Esophagus squamous epithelium (tissue), 5 donors: ENCODE data around the gene LITAF. TPM values are rescaled to one million over a fixed set of nuclear protein-coding genes. Genes with fewer than 3 reads are reported as not detected.
"Not testable (repeated sequence)": the region's sequence is repeated elsewhere in the genome, so short reads cannot be mapped to it uniquely, and the experiment has no call there.

ENCODE experiments used
- DNase-seq: peaks from one replicate; lab custom pipeline; 2025; lab: John Stamatoyannopoulos, UW
- H3K27ac ChIP-seq, 4 donors: fragments of 200-600 bp; sonication (generic); one replicate each; pipeline ENCODE4 v1.5.1; 2016 to 2019; ENCODE audit warnings: mild to moderate bottlenecking in 1 of 4
- H3K27me3 ChIP-seq, 4 donors: fragments of 200-600 bp; sonication (generic); 1 replicate in 3 of 4; 2 replicates in 1 of 4; pipeline versions ENCODE4 v1.5.1 to v1.6.0; 2017 to 2021; ENCODE audit warnings: antibody characterized with exemption in 1 of 4
- H3K36me3 ChIP-seq, 3 donors: fragments of 200-600 bp; sonication (generic); one replicate each; pipeline ENCODE4 v1.5.1; 2016 to 2019
- H3K4me1 ChIP-seq, 3 donors: fragments of 200-600 bp; sonication (generic); one replicate each; pipeline ENCODE4 v1.5.1; 2017 to 2019
- H3K4me3 ChIP-seq, 4 donors: fragments of 200-600 bp; sonication (generic); 1 replicate in 3 of 4; 2 replicates in 1 of 4; pipeline ENCODE4 v1.5.1; 2016 to 2019; ENCODE audit warnings: mild to moderate bottlenecking in 2 of 4, moderate library complexity in 1 of 4
- H3K9me3 ChIP-seq, 3 donors: fragments of 200-600 bp; sonication (generic); one replicate each; pipeline ENCODE4 v1.5.1; 2016 to 2019
- POLR2A ChIP-seq, 4 donors: fragments of 450-650 bp; IDR thresholded peaks; one replicate each; pipeline ENCODE4 v1.6.1; 2017; ENCODE audit warnings: antibody characterized with exemption in 4 of 4, mild to moderate bottlenecking in 4 of 4, moderate library complexity in 3 of 4
- WGBS, 2 donors: methylation state at CpG; one replicate each; pipeline ENCODE4 v1.1.5; 2018; 5-methylcytosine and 5-hydroxymethylcytosine counted together
- intact Hi-C: fragments of 100-400 bp; cut with DNase I; formaldehyde crosslinking; loops from one replicate; pipeline ENCODE4 v1.15.0; 2022
- total RNA-seq, 4 donors: library from RNA; depleted of rRNA; stranded (reverse); fragments of >200 nt; gene quantifications; one replicate each; pipeline ENCODE4 v1.1.0, GENCODE V29; 2016
- TF ChIP-seq, protein P1 (sequence below), 6 experiments: fragments of 450-650 bp in 4 of 6; fragments of 200-600 bp in 2 of 6; sonication (generic) in 2 of 6; IDR thresholded peaks; one replicate each; pipeline ENCODE4 v1.5.1; 2016 to 2019; ENCODE audit warnings: antibody characterized with exemption in 6 of 6, mild to moderate bottlenecking in 4 of 6, moderate library complexity in 4 of 6
- donor health status: DM: yes; HTN: yes; CAD: no.

LITAF gene
- total RNA-seq, 4 donors from 2014 or later = 13.7 to 44.4 (median 34.4) TPM

DNA sequence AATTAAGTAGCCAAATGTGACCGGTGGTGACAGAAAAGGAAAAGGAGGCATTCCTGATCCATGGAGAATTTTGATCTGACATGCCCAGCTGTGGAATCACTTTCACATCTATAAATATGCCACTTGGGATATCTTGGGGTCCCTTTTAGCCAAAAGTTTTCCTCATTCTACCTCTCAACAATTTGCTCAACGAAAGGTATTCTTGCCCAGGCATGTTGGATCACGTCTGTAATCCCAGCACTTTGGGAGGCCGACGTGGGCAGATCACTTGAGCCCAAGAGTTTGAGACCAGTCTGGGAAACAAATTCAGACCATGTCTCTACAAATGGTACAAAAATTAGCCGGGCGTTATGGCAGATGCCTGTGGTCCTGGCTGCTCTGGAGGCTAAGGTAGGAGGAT is 24.3 kb downstream of the LITAF start:
- 30 to 56% methylated on average over 7 of the region's 7 CpGs for WGBS, 2 donors

DNA sequence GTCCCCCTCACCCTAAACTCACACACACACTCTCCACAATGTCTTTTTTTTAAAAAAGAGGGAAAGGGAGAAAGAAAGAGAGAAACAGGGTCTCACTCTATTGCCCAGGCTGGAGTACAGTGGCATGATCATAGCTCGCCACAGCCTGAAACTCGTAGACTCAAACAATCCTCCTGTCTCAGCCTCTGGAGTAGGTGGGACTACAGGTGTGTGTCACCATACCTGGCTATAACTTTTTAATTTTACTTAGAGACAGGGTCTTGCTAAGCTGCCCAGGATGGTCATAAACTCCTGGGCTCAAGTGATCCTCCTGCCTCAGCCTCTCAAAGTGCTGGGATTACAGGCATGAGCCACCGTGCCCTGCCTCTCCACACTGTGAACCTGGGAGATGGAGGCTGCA is 24.9 kb downstream of the LITAF start:
- 77 to 100% methylated on average over 1 to 2 of the region's 3 CpGs for WGBS, 2 donors
- no peak for DNase-seq
- Histone ChIP-seq H3K9me3 (no peaks in the 10 kb centered on the region), H3K4me1 (peaks cover 0 to 91% (median 36%) of the 10 kb centered on the region in 3 donors), H3K36me3 (peaks cover 0 to 8% (median 0%) of the 10 kb centered on the region in 3 donors), H3K27ac (peak overlapping the region; percentile 66 to 84 (median 76)), H3K4me3 (no peak overlapping the region), H3K27me3 (no peaks in the 10 kb centered on the region)
- intact Hi-C loops = no loop called here
- no peak for TF ChIP-seq POLR2A (IDR thresholded peaks at IDR 0.05)
- TF ChIP-seq, protein P1, sequence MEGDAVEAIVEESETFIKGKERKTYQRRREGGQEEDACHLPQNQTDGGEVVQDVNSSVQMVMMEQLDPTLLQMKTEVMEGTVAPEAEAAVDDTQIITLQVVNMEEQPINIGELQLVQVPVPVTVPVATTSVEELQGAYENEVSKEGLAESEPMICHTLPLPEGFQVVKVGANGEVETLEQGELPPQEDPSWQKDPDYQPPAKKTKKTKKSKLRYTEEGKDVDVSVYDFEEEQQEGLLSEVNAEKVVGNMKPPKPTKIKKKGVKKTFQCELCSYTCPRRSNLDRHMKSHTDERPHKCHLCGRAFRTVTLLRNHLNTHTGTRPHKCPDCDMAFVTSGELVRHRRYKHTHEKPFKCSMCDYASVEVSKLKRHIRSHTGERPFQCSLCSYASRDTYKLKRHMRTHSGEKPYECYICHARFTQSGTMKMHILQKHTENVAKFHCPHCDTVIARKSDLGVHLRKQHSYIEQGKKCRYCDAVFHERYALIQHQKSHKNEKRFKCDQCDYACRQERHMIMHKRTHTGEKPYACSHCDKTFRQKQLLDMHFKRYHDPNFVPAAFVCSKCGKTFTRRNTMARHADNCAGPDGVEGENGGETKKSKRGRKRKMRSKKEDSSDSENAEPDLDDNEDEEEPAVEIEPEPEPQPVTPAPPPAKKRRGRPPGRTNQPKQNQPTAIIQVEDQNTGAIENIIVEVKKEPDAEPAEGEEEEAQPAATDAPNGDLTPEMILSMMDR (IDR thresholded peaks at IDR 0.05) = no peak

More for the DNA sequence above, 24.3 kb downstream of the LITAF start:
- peak overlapping the region in 3 of 4 donors; percentile 16 to 83 (median 70) for H3K27ac ChIP-seq
- DNase-seq = no peak
- TF ChIP-seq POLR2A (IDR thresholded peaks at IDR 0.05) = no peak
- TF ChIP-seq, protein P1 (IDR thresholded peaks at IDR 0.05) = no peak
- intact Hi-C loops = no loop called here
- H3K4me3 ChIP-seq = no peak overlapping the region
- H3K36me3 ChIP-seq = peaks cover 0 to 8% (median 0%) of the 10 kb centered on the region in 3 donors
- no peaks in the 10 kb centered on the region for H3K27me3 ChIP-seq
- peaks cover 0 to 92% (median 34%) of the 10 kb centered on the region in 3 donors for H3K4me1 ChIP-seq
- H3K9me3 ChIP-seq = no peaks in the 10 kb centered on the region

GRCh38 chr16:11561454-11561805 is 25.3 kb downstream of the LITAF start:
- peaks cover 0 to 87% (median 36%) of the 10 kb centered on the region in 3 donors for H3K4me1 ChIP-seq
- no peak for TF ChIP-seq POLR2A (IDR thresholded peaks at IDR 0.05)
- TF ChIP-seq, protein P1 (IDR thresholded peaks at IDR 0.05) = no peak
- peaks cover under 1 to 11% (median 1%) of the 10 kb centered on the region in 3 donors for H3K36me3 ChIP-seq
- DNase-seq = no peak
- H3K4me3 ChIP-seq = peak overlapping the region in 1 of 4 donors; percentile 9
- peaks cover 0 to 3% (median 2%) of the 10 kb centered on the region in 3 donors for H3K9me3 ChIP-seq
- H3K27me3 ChIP-seq = no peaks in the 10 kb centered on the region
- 65 to 76% methylated on average over 4 of the region's 4 CpGs for WGBS, 2 donors
- peak overlapping the region; percentile 66 to 84 (median 76) for H3K27ac ChIP-seq
- intact Hi-C loops = no loop called here

DNA sequence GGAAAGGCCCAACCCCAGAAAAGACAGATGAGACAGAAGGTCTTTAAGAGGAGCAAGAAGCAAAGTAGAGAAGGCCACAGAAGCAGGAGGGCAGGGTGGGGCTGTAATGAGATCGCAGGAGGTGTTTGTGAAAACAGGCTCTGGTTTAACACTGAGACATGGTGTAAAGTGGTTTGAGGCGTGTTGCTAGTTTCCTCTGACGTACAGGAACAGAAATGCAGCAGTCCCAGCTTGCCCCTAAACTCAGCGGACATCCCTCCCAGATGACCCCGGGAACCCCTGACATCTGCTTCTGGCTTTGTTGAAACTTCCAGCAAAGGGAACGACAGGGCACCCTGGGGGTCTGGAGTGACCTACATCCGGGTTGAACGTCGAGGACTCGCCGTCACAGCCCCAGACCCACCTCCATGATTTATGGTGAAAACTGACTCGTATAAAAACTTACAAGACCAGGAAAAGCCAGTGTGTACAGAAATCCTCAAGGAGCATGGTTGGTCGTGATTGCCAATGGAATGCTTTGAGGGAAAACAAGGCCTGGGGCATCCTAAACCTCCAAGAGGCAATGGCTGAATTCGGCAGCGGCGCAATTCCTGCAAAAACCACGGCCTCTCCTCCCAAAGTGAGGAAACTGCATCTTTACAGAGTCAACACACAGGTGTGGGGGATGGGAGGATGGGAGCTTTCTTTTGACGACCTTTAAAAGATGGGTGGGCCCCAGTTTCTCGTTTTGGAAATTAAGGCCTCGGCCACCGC is 25.8 kb downstream of the LITAF start:
- H3K4me3 ChIP-seq = peak overlapping the region in 2 of 4 donors; percentile 9 to 22
- H3K36me3 ChIP-seq = peaks cover 4 to 12% (median 7%) of the 10 kb centered on the region in 3 donors
- WGBS, 2 donors = 66 to 68% methylated on average over 14 to 21 of the region's 21 CpGs
- H3K4me1 ChIP-seq = peaks cover 0 to 81% (median 36%) of the 10 kb centered on the region in 3 donors
- no peaks in the 10 kb centered on the region for H3K27me3 ChIP-seq
- DNase-seq = no peak
- H3K9me3 ChIP-seq = peaks cover 0 to 8% (median 8%) of the 10 kb centered on the region in 3 donors
- intact Hi-C loops = no loop called here
- H3K27ac ChIP-seq = peak overlapping the region; percentile 66 to 84 (median 76)
- TF ChIP-seq, protein P1 (IDR thresholded peaks at IDR 0.05) = no peak
- no peak for TF ChIP-seq POLR2A (IDR thresholded peaks at IDR 0.05)

DNA sequence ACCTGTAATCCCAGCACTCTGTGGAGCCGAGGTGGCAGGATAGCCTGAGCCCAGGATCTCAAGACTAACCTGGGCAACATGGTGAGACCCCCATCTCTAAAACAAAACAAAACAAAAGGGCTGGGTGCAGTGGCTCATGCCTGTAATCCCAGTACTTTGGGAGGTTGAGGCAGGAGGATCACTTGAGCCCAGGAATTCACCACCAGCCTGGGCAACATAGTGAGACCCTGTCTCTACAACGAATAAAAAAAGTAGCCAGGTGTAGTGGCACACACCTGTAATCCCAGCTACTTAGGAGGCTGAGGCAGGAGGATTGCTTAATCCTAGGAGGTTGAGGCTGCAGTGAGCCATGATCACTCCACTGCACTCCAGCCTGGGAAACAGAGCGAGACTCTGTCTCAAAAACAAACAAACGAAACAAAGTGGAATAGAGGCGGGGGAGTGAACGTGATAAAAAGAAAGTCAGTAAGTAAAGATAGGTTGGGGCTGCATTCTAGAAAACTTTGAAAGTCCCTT is 28.4 kb downstream of the LITAF start:
- DNase-seq, H3K9me3 ChIP-seq, H3K4me3 ChIP-seq, H3K27me3 ChIP-seq, intact Hi-C loops: not testable (repeated sequence)
- WGBS, 2 donors = 78 to 81% methylated on average over 6 of the region's 6 CpGs
- H3K4me1 ChIP-seq = peaks cover 0 to 75% (median 36%) of the 10 kb centered on the region in 3 donors
- H3K36me3 ChIP-seq = peaks cover 4 to 23% (median 14%) of the 10 kb centered on the region in 3 donors
- H3K27ac ChIP-seq = peak overlapping the region; percentile 61 to 80 (median 72)
